Stimulated activated naive B cell treated with anti-CD40 and anti-IgM and Interleukin-4, amounts not matched to agents 10 μg/mL and 1 μg/mL and 100 μg/mL, for 72 hours (primary cell): ENCODE results near the gene DNMT3A.

ENCODE experiments used
- ATAC-seq, 2 donors: fragments of 150-1000 bp; cut with Tn5 transposase; replicated peaks; 2 replicates each; pipeline ENCODE4 v1.10.0; 2021; ENCODE audit warnings: moderate library complexity in 1 of 2
- DNase-seq: peaks from one replicate; pipeline ENCODE4 v3.0.0; 2021
- H3K27ac Mint-ChIP-seq: one replicate; pipeline ENCODE4 v1.8.0; 2022; ENCODE audit warnings: mild to moderate bottlenecking, mixed read lengths
- H3K27me3 Mint-ChIP-seq, 2 donors: one replicate each; pipeline ENCODE4 v1.8.0; 2022; ENCODE audit warnings: mixed read lengths in 2 of 2
- H3K36me3 Mint-ChIP-seq, 2 donors: one replicate each; pipeline ENCODE4 v1.8.0; 2022; ENCODE audit warnings: mixed read lengths in 2 of 2, mild to moderate bottlenecking in 1 of 2
- H3K4me1 Mint-ChIP-seq, 2 donors: one replicate each; pipeline ENCODE4 v1.8.0; 2022; ENCODE audit warnings: mixed read lengths in 2 of 2, mild to moderate bottlenecking in 1 of 2
- H3K4me3 Mint-ChIP-seq, 2 donors: one replicate each; pipeline ENCODE4 v1.8.0; 2022; ENCODE audit warnings: mild to moderate bottlenecking in 2 of 2, mixed read lengths in 2 of 2, moderate library complexity in 1 of 2
- H3K9me3 Mint-ChIP-seq, 2 donors: one replicate each; pipeline ENCODE4 v1.8.0; 2022; ENCODE audit warnings: mixed read lengths in 2 of 2, mild to moderate bottlenecking in 1 of 2

The DNMT3A gene

GRCh38 chr2:25204190-25204838 lies 137.4 kb downstream of the DNMT3A start:
- DNase-seq (peak; percentile 68), ATAC-seq (peak; percentile 79 to 84)
- Mint-ChIP-seq H3K4me1 (peaks cover 37 to 58% of the 10 kb centered on the region in 2 donors), H3K4me3 (peak overlapping the region; percentile 41 to 77), H3K27ac (peak overlapping the region; percentile 65), H3K27me3 (no peaks in the 10 kb centered on the region), H3K9me3 (peaks cover 0 to 1% of the 10 kb centered on the region in 2 donors), H3K36me3 (peaks cover 3 to 6% of the 10 kb centered on the region in 2 donors)

- no peak for ATAC-seq
- H3K27me3 Mint-ChIP-seq: peaks cover 0 to 7% of the 10 kb centered on the region in 2 donors
- H3K4me1 Mint-ChIP-seq: peaks cover 27 to 53% of the 10 kb centered on the region in 2 donors
- DNase-seq: no peak
- no peaks in the 10 kb centered on the region for H3K36me3 Mint-ChIP-seq
- H3K9me3 Mint-ChIP-seq: no peaks in the 10 kb centered on the region
- no peak overlapping the region for H3K27ac Mint-ChIP-seq
- no peak overlapping the region for H3K4me3 Mint-ChIP-seq
Observed at GRCh38 chr2:25202275-25202674, 139.4 kb downstream of the DNMT3A start.

GRCh38 chr2:25201794-25202193 lies 139.9 kb downstream of the DNMT3A start:
- Mint-ChIP-seq H3K4me3 (no peak overlapping the region), H3K27ac (peak overlapping the region; percentile 14), H3K4me1 (peaks cover 24 to 49% of the 10 kb centered on the region in 2 donors), H3K36me3 (no peaks in the 10 kb centered on the region), H3K27me3 (peaks cover 0 to 7% of the 10 kb centered on the region in 2 donors), H3K9me3 (no peaks in the 10 kb centered on the region)
- DNase-seq (no peak), ATAC-seq (no peak)

GRCh38 chr2:25201265-25201664 lies 140.5 kb downstream of the DNMT3A start:
- Mint-ChIP-seq H3K36me3 (no peaks in the 10 kb centered on the region), H3K27ac (no peak overlapping the region), H3K4me3 (no peak overlapping the region)

GRCh38 chr2:25198576-25198975 lies 143.1 kb downstream of the DNMT3A start:
- H3K4me1 Mint-ChIP-seq: peaks cover 26 to 36% of the 10 kb centered on the region in 2 donors
- H3K36me3 Mint-ChIP-seq: no peaks in the 10 kb centered on the region
- H3K9me3 Mint-ChIP-seq: no peaks in the 10 kb centered on the region
- ATAC-seq (no peak), DNase-seq (no peak)
- peaks cover 0 to 7% of the 10 kb centered on the region in 2 donors for H3K27me3 Mint-ChIP-seq
- no peak overlapping the region for H3K4me3 Mint-ChIP-seq
- peak overlapping the region; percentile 27 for H3K27ac Mint-ChIP-seq

More at GRCh38 chr2:25201265-25201664, 140.5 kb downstream of the DNMT3A start:
- H3K4me1 Mint-ChIP-seq: peaks cover 24 to 48% of the 10 kb centered on the region in 2 donors
- ATAC-seq (peak; percentile 35 to 42), DNase-seq (no peak)
- H3K27me3 Mint-ChIP-seq: peaks cover 0 to 7% of the 10 kb centered on the region in 2 donors
- H3K9me3 Mint-ChIP-seq: no peaks in the 10 kb centered on the region

- no peaks in the 10 kb centered on the region for H3K9me3 Mint-ChIP-seq
- H3K4me3 Mint-ChIP-seq: no peak overlapping the region
- no peak overlapping the region for H3K27ac Mint-ChIP-seq
- peaks cover 25 to 36% of the 10 kb centered on the region in 2 donors for H3K4me1 Mint-ChIP-seq
- no peaks in the 10 kb centered on the region for H3K36me3 Mint-ChIP-seq
- DNase-seq (no peak), ATAC-seq (no peak)
- peaks cover 0 to 7% of the 10 kb centered on the region in 2 donors for H3K27me3 Mint-ChIP-seq
Observed at GRCh38 chr2:25198209-25198525, 143.6 kb downstream of the DNMT3A start.

- Mint-ChIP-seq H3K9me3 (no peaks in the 10 kb centered on the region), H3K27me3 (peaks cover 0 to 7% of the 10 kb centered on the region in 2 donors), H3K4me3 (no peak overlapping the region), H3K27ac (peak overlapping the region; percentile 44), H3K4me1 (peaks cover 25 to 36% of the 10 kb centered on the region in 2 donors), H3K36me3 (no peaks in the 10 kb centered on the region)
- DNase-seq: no peak
- no peak for ATAC-seq
Observed at GRCh38 chr2:25197336-25198208, 144.2 kb downstream of the DNMT3A start.

- Mint-ChIP-seq H3K27me3 (peaks cover 0 to 12% of the 10 kb centered on the region in 2 donors), H3K4me1 (peaks cover 13 to 26% of the 10 kb centered on the region in 2 donors), H3K36me3 (no peaks in the 10 kb centered on the region), H3K4me3 (no peak overlapping the region), H3K9me3 (no peaks in the 10 kb centered on the region), H3K27ac (peak overlapping the region; percentile 60)
- DNase-seq (no peak), ATAC-seq (no peak)
Observed at GRCh38 chr2:25194576-25195122, 147.1 kb downstream of the DNMT3A start.

GRCh38 chr2:25190536-25190935 lies 151.2 kb downstream of the DNMT3A start:
- Mint-ChIP-seq H3K4me1 (peaks cover 0 to 1% of the 10 kb centered on the region in 2 donors), H3K27ac (no peak overlapping the region), H3K27me3 (peaks cover 0 to 5% of the 10 kb centered on the region in 2 donors), H3K36me3 (no peaks in the 10 kb centered on the region), H3K4me3 (no peak overlapping the region), H3K9me3 (no peaks in the 10 kb centered on the region)
- ATAC-seq: no peak
- DNase-seq: no peak

- Mint-ChIP-seq H3K36me3 (no peaks in the 10 kb centered on the region), H3K4me3 (no peak overlapping the region), H3K9me3 (no peaks in the 10 kb centered on the region), H3K27ac (no peak overlapping the region), H3K4me1 (no peaks in the 10 kb centered on the region), H3K27me3 (peaks cover 5 to 17% of the 10 kb centered on the region in 2 donors)
- DNase-seq: no peak
- no peak for ATAC-seq
Observed at GRCh38 chr2:25188405-25188804, 153.3 kb downstream of the DNMT3A start.

GRCh38 chr2:25187729-25188350 lies 153.9 kb downstream of the DNMT3A start:
- ATAC-seq (no peak), DNase-seq (no peak)
- peaks cover 5 to 17% of the 10 kb centered on the region in 2 donors for H3K27me3 Mint-ChIP-seq
- H3K36me3 Mint-ChIP-seq: no peaks in the 10 kb centered on the region
- no peak overlapping the region for H3K4me3 Mint-ChIP-seq
- no peak overlapping the region for H3K27ac Mint-ChIP-seq
- no peaks in the 10 kb centered on the region for H3K4me1 Mint-ChIP-seq
- H3K9me3 Mint-ChIP-seq: no peaks in the 10 kb centered on the region

GRCh38 chr2:25184254-25184653 lies 157.5 kb downstream of the DNMT3A start:
- ATAC-seq (no peak), DNase-seq (no peak)
- no peak overlapping the region for H3K4me3 Mint-ChIP-seq
- peaks cover 5 to 12% of the 10 kb centered on the region in 2 donors for H3K27me3 Mint-ChIP-seq
- no peak overlapping the region for H3K27ac Mint-ChIP-seq
- H3K4me1 Mint-ChIP-seq: no peaks in the 10 kb centered on the region
- no peaks in the 10 kb centered on the region for H3K36me3 Mint-ChIP-seq
- no peaks in the 10 kb centered on the region for H3K9me3 Mint-ChIP-seq

GRCh38 chr2:25178976-25179375 lies 162.7 kb downstream of the DNMT3A start:
- Mint-ChIP-seq H3K27me3 (peaks cover 18 to 33% of the 10 kb centered on the region in 2 donors), H3K9me3 (no peaks in the 10 kb centered on the region), H3K27ac (no peak overlapping the region), H3K4me3 (no peak overlapping the region), H3K36me3 (no peaks in the 10 kb centered on the region), H3K4me1 (peaks cover 0 to 10% of the 10 kb centered on the region in 2 donors)
- DNase-seq (no peak), ATAC-seq (no peak)
